OCI-LY1 (cell line): ENCODE data around the gene ATP6V1G1.

ENCODE experiments used
- CTCF ChIP-seq: fragments of 200-600 bp; sonication (generic), shearing (Covaris generic); IDR thresholded peaks from 2 replicates; pipeline ENCODE4 v1.5.1; 2017; ENCODE audit warnings: mild to moderate bottlenecking, antibody characterized with exemption, low read length, moderate library complexity, mixed read lengths
- EZH2 ChIP-seq: fragments of 200-600 bp; sonication (generic), shearing (Covaris generic); IDR thresholded peaks from 2 replicates; pipeline ENCODE4 v1.8.0; 2017; ENCODE audit warnings: borderline replicate concordance, mixed run types, mild to moderate bottlenecking, antibody characterized with exemption, low read length, moderate library complexity, mixed read lengths

- TF ChIP-seq CTCF (no peak), EZH2 (no peak)
Observed at GRCh38 chr9:114629563-114630090, 42.1 kb downstream of the ATP6V1G1 start.
